ENCODE data around the gene SLC17A4.
"Not testable (repeated sequence)": the region's sequence is repeated elsewhere in the genome, so short reads cannot be mapped to it uniquely, and the experiment has no call there.

The SLC17A4 gene

GRCh38 chr6:25735261-25735660, 19.3 kb upstream of the SLC17A4 start:
- Mint-ChIP-seq H3K4me1 (ENCODE audit: low read depth) (no peaks in the 10 kb centered on the region), H3K9me3 (peaks cover 7% of the 10 kb centered on the region), H3K4me3 (no peak overlapping the region), H3K27ac (no peak overlapping the region), H3K27me3 (peaks cover 76% of the 10 kb centered on the region), H3K36me3 (ENCODE audit: low read depth) (no peaks in the 10 kb centered on the region)

- Mint-ChIP-seq H3K4me1 (ENCODE audit: low read depth) (no peaks in the 10 kb centered on the region), H3K27ac (no peak overlapping the region), H3K27me3 (peaks cover 4% of the 10 kb centered on the region), H3K9me3 (peaks cover 4% of the 10 kb centered on the region), H3K4me3 (no peak overlapping the region), H3K36me3 (ENCODE audit: low read depth) (no peaks in the 10 kb centered on the region)
Measured at GRCh38 chr6:25743868-25744267, 10.7 kb upstream of the SLC17A4 start.

GRCh38 chr6:25745836-25746235, 8.7 kb upstream of the SLC17A4 start:
- H3K4me1 Mint-ChIP-seq (ENCODE audit: low read depth): no peaks in the 10 kb centered on the region
- peaks cover 1% of the 10 kb centered on the region for H3K27me3 Mint-ChIP-seq
- no peaks in the 10 kb centered on the region for H3K36me3 Mint-ChIP-seq (ENCODE audit: low read depth)
- H3K9me3 Mint-ChIP-seq: peaks cover 4% of the 10 kb centered on the region
- H3K4me3 Mint-ChIP-seq: no peak overlapping the region
- no peak overlapping the region for H3K27ac Mint-ChIP-seq

- H3K4me3 Mint-ChIP-seq: no peak overlapping the region
- no peaks in the 10 kb centered on the region for H3K36me3 Mint-ChIP-seq (ENCODE audit: low read depth)
- peaks cover 1% of the 10 kb centered on the region for H3K9me3 Mint-ChIP-seq
- no peaks in the 10 kb centered on the region for H3K4me1 Mint-ChIP-seq (ENCODE audit: low read depth)
- no peak overlapping the region for H3K27ac Mint-ChIP-seq
- no peaks in the 10 kb centered on the region for H3K27me3 Mint-ChIP-seq
Measured at GRCh38 chr6:25746968-25747367, 7.6 kb upstream of the SLC17A4 start.

GRCh38 chr6:25747477-25747876, 7.1 kb upstream of the SLC17A4 start:
- no peak overlapping the region for H3K4me3 Mint-ChIP-seq

GRCh38 chr6:25748049-25748448, 6.5 kb upstream of the SLC17A4 start:
- no peak overlapping the region for H3K27ac Mint-ChIP-seq

More at GRCh38 chr6:25747477-25747876, 7.1 kb upstream of the SLC17A4 start:
- Mint-ChIP-seq H3K4me1 (ENCODE audit: low read depth) (no peaks in the 10 kb centered on the region), H3K27me3 (no peaks in the 10 kb centered on the region), H3K9me3 (no peaks in the 10 kb centered on the region), H3K27ac (no peak overlapping the region), H3K36me3 (ENCODE audit: low read depth) (no peaks in the 10 kb centered on the region)

GRCh38 chr6:25748601-25749517, 5.7 kb upstream of the SLC17A4 start:
- H3K27ac Mint-ChIP-seq, H3K9me3 Mint-ChIP-seq, H3K4me3 Mint-ChIP-seq: not testable (repeated sequence)

More at GRCh38 chr6:25748049-25748448, 6.5 kb upstream of the SLC17A4 start:
- Mint-ChIP-seq H3K9me3 (no peaks in the 10 kb centered on the region), H3K4me1 (ENCODE audit: low read depth) (no peaks in the 10 kb centered on the region), H3K27me3 (no peaks in the 10 kb centered on the region), H3K36me3 (ENCODE audit: low read depth) (no peaks in the 10 kb centered on the region), H3K4me3 (no peak overlapping the region)

GRCh38 chr6:25749837-25750236, 4.7 kb upstream of the SLC17A4 start:
- no peaks in the 10 kb centered on the region for H3K4me1 Mint-ChIP-seq (ENCODE audit: low read depth)
- no peak overlapping the region for H3K4me3 Mint-ChIP-seq
- no peaks in the 10 kb centered on the region for H3K36me3 Mint-ChIP-seq (ENCODE audit: low read depth)
- no peaks in the 10 kb centered on the region for H3K9me3 Mint-ChIP-seq
- no peak overlapping the region for H3K27ac Mint-ChIP-seq
- peaks cover 5% of the 10 kb centered on the region for H3K27me3 Mint-ChIP-seq

More at GRCh38 chr6:25748601-25749517, 5.7 kb upstream of the SLC17A4 start:
- not testable (repeated sequence) for H3K27me3 Mint-ChIP-seq; H3K4me1 Mint-ChIP-seq (ENCODE audit: low read depth); H3K36me3 Mint-ChIP-seq (ENCODE audit: low read depth)

- Mint-ChIP-seq H3K27me3 (peaks cover 5% of the 10 kb centered on the region), H3K4me1 (ENCODE audit: low read depth) (no peaks in the 10 kb centered on the region), H3K27ac (no peak overlapping the region), H3K9me3 (no peaks in the 10 kb centered on the region), H3K4me3 (no peak overlapping the region), H3K36me3 (ENCODE audit: low read depth) (no peaks in the 10 kb centered on the region)
Measured at GRCh38 chr6:25750906-25751305, 3.6 kb upstream of the SLC17A4 start.

- Mint-ChIP-seq H3K36me3 (ENCODE audit: low read depth) (no peaks in the 10 kb centered on the region), H3K4me3 (no peak overlapping the region), H3K27ac (no peak overlapping the region), H3K9me3 (no peaks in the 10 kb centered on the region), H3K27me3 (peaks cover 5% of the 10 kb centered on the region), H3K4me1 (ENCODE audit: low read depth) (no peaks in the 10 kb centered on the region)
Measured at GRCh38 chr6:25753079-25753478, 1.5 kb upstream of the SLC17A4 start.

GRCh38 chr6:25755483-25755882, 941 bp downstream of the SLC17A4 start:
- no peak overlapping the region for H3K4me3 Mint-ChIP-seq
- H3K4me1 Mint-ChIP-seq (ENCODE audit: low read depth): no peaks in the 10 kb centered on the region
- H3K36me3 Mint-ChIP-seq (ENCODE audit: low read depth): no peaks in the 10 kb centered on the region
- no peak overlapping the region for H3K27ac Mint-ChIP-seq
- no peaks in the 10 kb centered on the region for H3K9me3 Mint-ChIP-seq
- peaks cover 5% of the 10 kb centered on the region for H3K27me3 Mint-ChIP-seq

GRCh38 chr6:25756382-25757363, 2.1 kb downstream of the SLC17A4 start:
- Mint-ChIP-seq H3K4me1 (ENCODE audit: low read depth) (no peaks in the 10 kb centered on the region), H3K9me3 (no peaks in the 10 kb centered on the region), H3K27me3 (peaks cover 5% of the 10 kb centered on the region), H3K27ac (no peak overlapping the region), H3K36me3 (ENCODE audit: low read depth) (no peaks in the 10 kb centered on the region), H3K4me3 (no peak overlapping the region)

GRCh38 chr6:25757936-25758642, 3.5 kb downstream of the SLC17A4 start:
- no peaks in the 10 kb centered on the region for H3K4me1 Mint-ChIP-seq (ENCODE audit: low read depth)
- H3K27ac Mint-ChIP-seq: no peak overlapping the region
- no peak overlapping the region for H3K4me3 Mint-ChIP-seq
- no peaks in the 10 kb centered on the region for H3K9me3 Mint-ChIP-seq
- peaks cover 5% of the 10 kb centered on the region for H3K27me3 Mint-ChIP-seq
- H3K36me3 Mint-ChIP-seq (ENCODE audit: low read depth): no peaks in the 10 kb centered on the region

GRCh38 chr6:25764611-25765010, 10.1 kb downstream of the SLC17A4 start:
- H3K4me3 Mint-ChIP-seq: no peak overlapping the region
- H3K36me3 Mint-ChIP-seq (ENCODE audit: low read depth): no peaks in the 10 kb centered on the region
- H3K9me3 Mint-ChIP-seq: no peaks in the 10 kb centered on the region

More at GRCh38 chr6:25764611-25765010, 10.1 kb downstream of the SLC17A4 start:
- H3K4me1 Mint-ChIP-seq (ENCODE audit: low read depth): no peaks in the 10 kb centered on the region
- H3K27me3 Mint-ChIP-seq: peaks cover 27% of the 10 kb centered on the region
- no peak overlapping the region for H3K27ac Mint-ChIP-seq

Data from stimulated activated naive CD8-positive, alpha-beta T cell treated with anti-CD3 and anti-CD28 coated beads, Interleukin-15, Interleukin-2, amounts not matched to agents 100 ng/mL and 50 ng/mL, for 24 hours (primary cell).